IPS DF 19.7 (cell line): Measurements from ENCODE around the gene RCAN1.

ENCODE experiments used
- DNase-seq: peaks from one replicate; pipeline ENCODE4 v3.0.0-alpha.2; 2013; ENCODE audit warnings: low read depth, low spot score

Gene RCAN1

GRCh38 chr21:34599534-34600101, 15.3 kb downstream of the RCAN1 start:
- no peak for DNase-seq

- DNase-seq, result no peak
These were observed 15.9 kb downstream of the RCAN1 start for GRCh38 chr21:34598931-34599400.

GRCh38 chr21:34597406-34597805, 17.5 kb downstream of the RCAN1 start:
- DNase-seq, result no peak

- no peak for DNase-seq
These were observed 18.2 kb downstream of the RCAN1 start for GRCh38 chr21:34596561-34597271.

- DNase-seq, result no peak
These were observed 19.5 kb downstream of the RCAN1 start for GRCh38 chr21:34595457-34595856.

- no peak for DNase-seq
These were observed 20.2 kb downstream of the RCAN1 start for GRCh38 chr21:34594566-34595234.

GRCh38 chr21:34593954-34594531, 20.9 kb downstream of the RCAN1 start:
- no peak for DNase-seq

GRCh38 chr21:34593423-34593822, 21.5 kb downstream of the RCAN1 start:
- no peak for DNase-seq

GRCh38 chr21:34592120-34592955, 22.6 kb downstream of the RCAN1 start:
- no peak for DNase-seq

- no peak for DNase-seq
These were observed 24.4 kb downstream of the RCAN1 start for GRCh38 chr21:34590520-34590919.

GRCh38 chr21:34589511-34590282, 25.2 kb downstream of the RCAN1 start:
- DNase-seq, result no peak

- no peak for DNase-seq
These were observed 30.9 kb downstream of the RCAN1 start for GRCh38 chr21:34583926-34584563.

GRCh38 chr21:34582506-34583150, 32.3 kb downstream of the RCAN1 start:
- no peak for DNase-seq

GRCh38 chr21:34580181-34580700, 34.7 kb downstream of the RCAN1 start:
- DNase-seq, result no peak

GRCh38 chr21:34579411-34579810, 35.5 kb downstream of the RCAN1 start:
- DNase-seq, result no peak

GRCh38 chr21:34576041-34576511, 38.8 kb downstream of the RCAN1 start:
- no peak for DNase-seq

- DNase-seq, result no peak
These were observed 40.0 kb downstream of the RCAN1 start for GRCh38 chr21:34574601-34575529.

- no peak for DNase-seq
These were observed 42.9 kb downstream of the RCAN1 start for GRCh38 chr21:34571994-34572393.
